BJ (cell line): ENCODE results near the gene C8B. TPM values are rescaled to one million over a fixed set of nuclear protein-coding genes. Genes with fewer than 3 reads are reported as not detected.

Experiments
- CTCF ChIA-PET: fragments of 350-600 bp; formaldehyde crosslinking; extraction: SDS; loops from one replicate; lab custom pipeline; 2021; ENCODE audit warnings: antibody characterized with exemption, inconsistent platforms; lab: Yijun Ruan, JAX
- POLR2A ChIA-PET: fragments of 300-600 bp; sonication (Branson Sonifier 250); formaldehyde crosslinking; extraction: SDS; loops from one replicate; lab custom pipeline; 2021; ENCODE audit warnings: antibody characterized with exemption; lab: Charles Lee
- DNase-seq: peaks from one replicate; pipeline ENCODE4 v3.0.0-alpha.2; 2011; ENCODE audit warnings: low read depth
- H3K27me3 ChIP-seq: 2 replicates; pipeline ENCODE4 v1.6.0; 2011; ENCODE audit warnings: low read length; ENCODE audit not compliant: control insufficient read depth, insufficient read depth
- H3K36me3 ChIP-seq: 2 replicates; pipeline ENCODE4 v1.5.1; 2011; ENCODE audit warnings: low read length; ENCODE audit not compliant: control insufficient read depth, insufficient read depth
- H3K4me3 ChIP-seq: 2 replicates; pipeline ENCODE4 v1.5.1; 2011; ENCODE audit warnings: low read depth, mild to moderate bottlenecking, control low read depth, low read length
- polyA plus RNA-seq: library from polyadenylated mRNA; depleted of rRNA; stranded (reverse); fragments of >200 nt; gene quantifications from 2 replicates; pipeline ENCODE4 v1.2.3, GENCODE V29; 2011
- TF ChIP-seq, protein P1 (sequence below): IDR thresholded peaks from 2 replicates; pipeline ENCODE4 v1.5.1; 2011; ENCODE audit warnings: low read depth, mild to moderate bottlenecking, control low read depth, inconsistent platforms, low read length, moderate library complexity; ENCODE audit not compliant: insufficient read depth

Gene C8B
- polyA plus RNA-seq, 1 experiment = not detected

DNA sequence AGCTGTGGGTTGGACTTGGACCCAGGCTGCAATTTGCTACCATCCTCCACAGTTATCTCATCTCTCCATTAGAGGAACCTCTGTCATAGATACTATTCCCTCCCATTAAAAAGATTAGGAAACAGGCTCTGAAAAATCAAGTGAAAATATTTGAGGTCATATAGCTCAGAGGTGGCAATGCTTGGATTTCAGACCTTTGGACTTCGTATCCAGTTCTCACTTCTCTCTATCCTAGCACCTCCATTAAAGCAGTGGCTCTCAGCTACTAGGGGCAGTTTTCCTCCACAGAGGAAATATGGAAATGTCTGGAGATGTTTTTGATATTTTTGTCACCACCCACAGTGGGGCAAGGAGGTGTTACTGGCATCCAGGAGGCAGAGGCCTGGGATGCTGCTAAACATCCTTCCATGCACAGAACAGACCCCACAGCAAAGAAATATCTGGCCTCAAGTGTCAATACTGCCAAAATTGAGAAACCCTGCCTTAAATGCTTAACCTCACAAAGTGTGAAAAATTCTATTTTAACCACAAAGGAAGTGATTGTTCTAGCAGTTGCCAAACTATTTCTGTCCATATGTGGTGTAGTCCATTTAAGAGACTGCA lies 57.1 kb downstream of the C8B start:
- CTCF ChIA-PET = no interaction called here
- Histone ChIP-seq H3K36me3 (no peaks in the 10 kb centered on the region), H3K4me3 (no peak overlapping the region), H3K27me3 (no peaks in the 10 kb centered on the region)
- TF ChIP-seq, protein P1, sequence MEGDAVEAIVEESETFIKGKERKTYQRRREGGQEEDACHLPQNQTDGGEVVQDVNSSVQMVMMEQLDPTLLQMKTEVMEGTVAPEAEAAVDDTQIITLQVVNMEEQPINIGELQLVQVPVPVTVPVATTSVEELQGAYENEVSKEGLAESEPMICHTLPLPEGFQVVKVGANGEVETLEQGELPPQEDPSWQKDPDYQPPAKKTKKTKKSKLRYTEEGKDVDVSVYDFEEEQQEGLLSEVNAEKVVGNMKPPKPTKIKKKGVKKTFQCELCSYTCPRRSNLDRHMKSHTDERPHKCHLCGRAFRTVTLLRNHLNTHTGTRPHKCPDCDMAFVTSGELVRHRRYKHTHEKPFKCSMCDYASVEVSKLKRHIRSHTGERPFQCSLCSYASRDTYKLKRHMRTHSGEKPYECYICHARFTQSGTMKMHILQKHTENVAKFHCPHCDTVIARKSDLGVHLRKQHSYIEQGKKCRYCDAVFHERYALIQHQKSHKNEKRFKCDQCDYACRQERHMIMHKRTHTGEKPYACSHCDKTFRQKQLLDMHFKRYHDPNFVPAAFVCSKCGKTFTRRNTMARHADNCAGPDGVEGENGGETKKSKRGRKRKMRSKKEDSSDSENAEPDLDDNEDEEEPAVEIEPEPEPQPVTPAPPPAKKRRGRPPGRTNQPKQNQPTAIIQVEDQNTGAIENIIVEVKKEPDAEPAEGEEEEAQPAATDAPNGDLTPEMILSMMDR = no peak
- DNase-seq = no peak
- POLR2A ChIA-PET = no interaction called here

- TF ChIP-seq, protein P1 = no peak
- DNase-seq = no peak
- ChIA-PET CTCF (interaction anchor here (0.8 to 1.0 kb wide), 2 partner anchors 26 to 85 kb away, joined by 3 read pairs; no protein-coding TSS in a partner anchor), POLR2A (no interaction called here)
- Histone ChIP-seq H3K36me3 (no peaks in the 10 kb centered on the region), H3K4me3 (no peak overlapping the region), H3K27me3 (no peaks in the 10 kb centered on the region)
These were observed 60.1 kb downstream of the C8B start for GRCh38 chr1:56905667-56906066.

- TF ChIP-seq, protein P1 = no peak
- no peak for DNase-seq
- POLR2A ChIA-PET = no interaction called here
- Histone ChIP-seq H3K4me3 (no peak overlapping the region), H3K27me3 (no peaks in the 10 kb centered on the region), H3K36me3 (no peaks in the 10 kb centered on the region)
- CTCF ChIA-PET = interaction anchor here (0.8 to 1.0 kb wide), 2 partner anchors 27 to 84 kb away, joined by 3 read pairs; no protein-coding TSS in a partner anchor
These were observed 61.0 kb downstream of the C8B start for GRCh38 chr1:56904663-56905397.

GRCh38 chr1:56903778-56904177 lies 62.0 kb downstream of the C8B start:
- TF ChIP-seq, protein P1 = no peak
- Histone ChIP-seq H3K27me3 (no peaks in the 10 kb centered on the region), H3K4me3 (no peak overlapping the region), H3K36me3 (no peaks in the 10 kb centered on the region)
- ChIA-PET POLR2A (no interaction called here), CTCF (no interaction called here)
- DNase-seq = no peak

DNA sequence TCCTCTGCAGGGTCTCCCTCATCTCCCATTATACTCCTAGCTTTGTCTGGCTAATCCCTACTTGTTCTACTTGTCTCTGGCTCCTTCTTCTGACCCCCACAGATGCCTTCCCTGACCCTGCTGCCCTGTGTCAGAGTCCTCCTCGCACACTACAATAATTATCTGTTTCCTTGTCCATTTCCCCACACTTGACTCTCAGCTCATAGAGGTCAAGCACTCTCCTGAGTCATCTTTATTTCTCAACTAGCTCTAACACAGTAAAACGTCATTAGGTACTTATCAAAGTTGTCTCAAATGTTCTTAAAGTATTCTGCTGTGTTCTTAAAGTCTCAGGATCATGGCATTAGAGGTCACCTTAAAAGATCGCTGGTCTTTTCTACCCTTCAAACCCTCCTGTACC lies 64.1 kb downstream of the C8B start:
- TF ChIP-seq, protein P1 = no peak
- POLR2A ChIA-PET = no interaction called here
- H3K4me3 ChIP-seq = no peak overlapping the region
- DNase-seq = no peak
- no peaks in the 10 kb centered on the region for H3K36me3 ChIP-seq
- CTCF ChIA-PET = interaction anchor here (1.5 kb wide), 1 partner anchor 12 kb away, joined by 5 read pairs; no protein-coding TSS in a partner anchor
- H3K27me3 ChIP-seq = no peaks in the 10 kb centered on the region
